Measurements from ENCODE around the gene GASK1A.
"Not testable (repeated sequence)": the region's sequence is repeated elsewhere in the genome, so short reads cannot be mapped to it uniquely, and the experiment has no call there.

GASK1A gene

GRCh38 chr3:43032646-43033628 lies 53.8 kb downstream of the GASK1A start:
- no peak for DNase-seq (ENCODE audit: low spot score)

DNA sequence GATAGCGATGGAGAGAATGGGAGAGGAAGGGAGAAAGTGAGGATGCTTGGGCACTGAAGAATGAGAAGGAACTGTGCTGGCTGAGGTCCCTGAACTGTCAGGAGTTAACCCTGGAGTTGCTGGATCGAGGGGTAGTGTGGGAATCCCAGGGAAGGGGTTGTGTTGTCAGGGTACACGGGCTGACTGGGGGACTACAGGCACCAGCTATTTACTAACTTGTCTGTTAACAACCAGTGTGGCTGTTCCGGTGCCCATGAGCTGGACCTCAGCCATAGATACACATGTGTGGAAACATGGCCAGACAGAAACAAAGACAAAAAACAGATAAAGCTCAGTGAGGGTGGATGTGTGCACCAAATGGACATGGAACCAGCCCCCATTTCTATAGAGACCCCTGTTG lies 55.1 kb downstream of the GASK1A start:
- no peak for DNase-seq (ENCODE audit: low spot score)

DNA sequence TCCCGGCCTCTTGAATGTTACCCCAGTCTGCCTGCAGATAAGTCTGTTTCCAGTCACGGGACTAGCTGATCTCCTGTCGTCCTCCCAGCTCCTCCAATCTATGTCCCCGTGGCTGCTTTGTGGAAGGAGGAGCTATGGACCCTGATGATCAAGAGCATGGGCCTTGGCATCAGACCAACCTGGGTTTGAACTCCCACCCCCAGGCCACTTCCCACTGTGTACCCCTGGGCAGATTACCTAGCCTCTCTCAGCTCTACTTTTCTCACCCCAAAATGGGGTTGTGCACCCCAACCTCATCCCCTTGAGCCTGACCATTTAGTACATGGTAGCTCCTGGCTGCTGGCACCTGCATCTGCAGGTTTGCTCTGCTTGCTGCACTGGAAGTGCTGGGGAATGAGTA lies 55.8 kb downstream of the GASK1A start:
- DNase-seq (ENCODE audit: low spot score), result no peak

GRCh38 chr3:43035801-43036365 lies 56.8 kb downstream of the GASK1A start:
- DNase-seq (ENCODE audit: low spot score), result no peak

GRCh38 chr3:43036621-43037423 lies 57.7 kb downstream of the GASK1A start:
- peak; percentile 19 for DNase-seq (ENCODE audit: low spot score)

DNA sequence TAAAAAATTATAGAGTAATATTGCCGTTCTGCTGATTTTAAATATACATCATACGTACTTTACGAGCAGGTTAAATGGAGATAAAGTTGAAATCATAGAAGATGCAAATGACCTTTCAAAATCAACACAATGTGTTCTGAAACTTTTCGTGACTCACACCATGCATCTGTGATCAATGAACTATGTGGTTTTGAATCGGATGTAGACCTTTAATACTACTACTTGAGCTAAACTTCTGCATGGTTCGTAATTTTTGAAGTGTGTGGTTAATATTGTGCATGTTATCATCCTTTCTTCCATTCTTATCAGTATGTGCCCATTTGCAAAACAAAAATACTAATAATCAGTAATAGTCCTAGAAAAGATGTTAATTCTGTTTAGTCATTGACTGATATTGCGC lies 58.9 kb downstream of the GASK1A start:
- DNase-seq (ENCODE audit: low spot score), result peak; percentile 39

DNA sequence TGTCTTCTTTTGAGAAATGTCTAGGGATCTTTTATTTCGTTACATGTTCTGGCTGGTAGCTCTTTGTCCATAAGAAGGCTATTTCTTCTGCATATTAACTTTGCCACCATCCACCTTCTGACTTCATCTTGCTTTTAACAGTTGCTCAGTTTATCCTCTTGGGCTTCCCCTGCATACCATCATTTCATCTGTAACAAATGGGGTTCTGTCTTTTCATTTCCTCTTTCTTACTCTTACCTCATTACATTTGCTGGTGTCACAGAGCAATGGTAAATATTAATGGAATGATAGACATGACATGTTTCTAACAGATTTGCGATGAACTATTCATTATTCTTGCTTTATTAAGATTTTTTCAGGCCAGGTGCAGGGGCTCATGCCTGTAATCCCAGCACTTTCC lies 62.4 kb downstream of the GASK1A start:
- no peak for DNase-seq (ENCODE audit: low spot score)

DNA sequence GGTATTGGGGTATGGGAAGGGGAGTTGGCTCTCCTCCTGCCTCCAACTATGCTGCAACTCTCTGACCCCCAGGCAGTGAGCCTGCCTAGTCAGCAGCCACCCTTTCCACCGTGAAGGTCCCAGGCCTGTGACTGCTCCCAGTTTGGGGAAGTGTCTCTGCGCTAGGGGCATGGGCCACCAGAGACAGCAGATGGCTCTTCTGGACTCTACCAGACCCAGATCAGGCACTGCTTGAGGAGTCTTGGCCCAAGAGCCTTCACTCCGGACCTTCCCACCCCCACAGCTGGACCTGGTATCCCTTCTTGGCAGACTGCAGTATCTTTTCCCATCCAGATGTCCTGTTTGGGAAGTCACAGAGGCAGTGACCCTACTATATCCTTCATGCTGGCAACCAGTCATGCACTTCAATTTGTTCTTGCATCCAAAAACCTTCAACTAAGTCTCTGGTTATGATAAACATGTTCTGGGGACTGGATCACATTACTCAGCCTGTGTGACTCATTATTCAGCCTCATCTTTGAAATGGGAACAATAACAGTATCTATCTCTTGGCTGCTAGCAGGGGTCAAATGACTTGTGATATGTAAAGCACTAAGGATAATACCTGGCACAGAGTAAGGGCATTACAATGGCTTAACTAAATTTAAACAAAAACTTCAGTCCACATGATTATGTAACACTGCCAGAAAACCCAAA lies 64.1 kb downstream of the GASK1A start:
- DNase-seq (ENCODE audit: low spot score), result no peak

- DNase-seq (ENCODE audit: low spot score), result no peak
Measured at GRCh38 chr3:43043793-43044192, 64.7 kb downstream of the GASK1A start.

GRCh38 chr3:43045079-43045478 lies 66.0 kb downstream of the GASK1A start:
- not testable (repeated sequence) for DNase-seq (ENCODE audit: low spot score)

DNA sequence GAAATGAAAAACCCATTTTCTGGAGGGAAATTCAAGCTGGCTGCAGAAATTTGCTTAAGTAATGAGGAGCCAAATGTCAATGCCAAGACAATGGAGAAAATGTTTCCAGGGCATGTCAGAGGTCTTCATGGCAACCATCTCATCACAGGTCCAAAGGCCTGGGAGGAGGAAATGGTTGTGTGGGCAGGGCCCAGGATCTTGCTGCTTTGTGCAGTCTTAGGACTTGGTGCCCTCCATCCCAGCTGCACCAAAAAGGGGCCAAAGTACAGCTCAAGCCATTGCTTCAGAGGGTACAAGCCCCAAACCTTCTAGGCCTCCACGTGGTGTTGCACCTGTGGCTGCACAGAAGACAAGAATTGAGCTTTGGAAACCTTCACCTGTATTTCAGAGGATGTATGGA lies 67.5 kb downstream of the GASK1A start:
- no peak for DNase-seq (ENCODE audit: low spot score)

GRCh38 chr3:43048470-43048869 lies 69.4 kb downstream of the GASK1A start:
- no peak for DNase-seq (ENCODE audit: low spot score)

DNA sequence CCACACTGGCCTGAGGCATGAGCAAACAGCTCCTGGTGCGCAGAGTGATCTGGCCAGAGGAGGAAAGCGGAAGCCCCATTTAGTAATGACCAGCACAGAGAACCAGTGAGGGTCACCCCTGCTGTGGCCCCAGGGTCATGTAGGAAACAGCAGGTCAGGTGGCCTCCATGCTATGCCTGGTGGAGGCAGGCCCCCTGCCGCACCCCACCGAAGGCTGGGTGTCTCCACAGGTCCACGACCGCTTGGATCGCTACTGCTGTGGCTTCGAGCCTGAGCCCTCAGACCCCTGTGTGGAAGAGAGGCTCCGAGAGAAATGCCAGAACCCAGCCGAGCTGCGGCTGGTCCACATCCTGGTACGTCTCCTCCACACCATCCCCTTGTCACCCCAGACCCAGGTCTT lies 74.2 kb downstream of the GASK1A start:
- no peak for DNase-seq (ENCODE audit: low spot score)

DNA sequence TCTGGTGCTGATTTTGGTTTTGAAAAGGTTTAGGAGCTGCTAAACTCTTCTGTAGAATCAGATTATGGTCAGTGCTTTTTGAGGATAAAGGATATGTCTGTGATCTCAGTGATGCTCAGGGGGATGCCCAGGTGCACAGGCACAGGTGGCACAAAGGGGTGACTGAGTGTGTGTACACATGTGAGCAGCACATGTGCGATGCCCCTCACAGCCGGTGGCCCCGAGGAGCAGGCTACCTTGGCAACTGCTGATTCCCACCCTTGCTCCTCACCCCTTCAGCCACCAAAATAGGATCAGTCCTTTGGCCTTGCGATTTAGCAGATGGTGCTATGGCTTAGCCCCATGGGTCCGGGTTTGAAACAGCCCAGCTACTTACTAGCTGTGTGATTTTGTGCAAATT lies 75.6 kb downstream of the GASK1A start:
- no peak for DNase-seq (ENCODE audit: low spot score)

DNA sequence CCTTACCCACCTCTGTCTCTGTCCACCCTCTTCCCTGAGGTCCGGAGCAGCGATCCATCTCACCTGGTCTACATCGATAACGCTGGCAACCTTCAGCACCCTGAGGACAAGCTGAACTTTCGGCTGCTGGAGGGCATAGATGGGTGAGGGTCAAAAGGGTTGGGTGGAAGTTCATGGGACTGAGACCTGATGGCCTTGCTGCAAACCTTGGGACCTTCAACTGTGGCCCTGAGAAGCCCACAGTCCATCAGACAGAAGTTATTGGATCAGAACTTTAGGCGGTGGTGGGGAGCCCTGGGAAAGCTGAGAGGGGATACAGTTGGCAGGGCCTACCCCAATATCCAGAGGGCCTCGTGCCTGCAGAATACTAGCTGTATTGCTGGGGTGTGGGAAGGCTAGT lies 76.3 kb downstream of the GASK1A start:
- no peak for DNase-seq (ENCODE audit: low spot score)

- DNase-seq (ENCODE audit: low spot score), result no peak
Measured at GRCh38 chr3:43055806-43056770, 77.0 kb downstream of the GASK1A start.

- no peak for DNase-seq (ENCODE audit: low spot score)
Measured at GRCh38 chr3:43059456-43059855, 80.3 kb downstream of the GASK1A start.

GRCh38 chr3:43061101-43061895 lies 82.2 kb downstream of the GASK1A start:
- no peak for DNase-seq (ENCODE audit: low spot score)

GRCh38 chr3:43062040-43062563 lies 83.0 kb downstream of the GASK1A start:
- no peak for DNase-seq (ENCODE audit: low spot score)

DNA sequence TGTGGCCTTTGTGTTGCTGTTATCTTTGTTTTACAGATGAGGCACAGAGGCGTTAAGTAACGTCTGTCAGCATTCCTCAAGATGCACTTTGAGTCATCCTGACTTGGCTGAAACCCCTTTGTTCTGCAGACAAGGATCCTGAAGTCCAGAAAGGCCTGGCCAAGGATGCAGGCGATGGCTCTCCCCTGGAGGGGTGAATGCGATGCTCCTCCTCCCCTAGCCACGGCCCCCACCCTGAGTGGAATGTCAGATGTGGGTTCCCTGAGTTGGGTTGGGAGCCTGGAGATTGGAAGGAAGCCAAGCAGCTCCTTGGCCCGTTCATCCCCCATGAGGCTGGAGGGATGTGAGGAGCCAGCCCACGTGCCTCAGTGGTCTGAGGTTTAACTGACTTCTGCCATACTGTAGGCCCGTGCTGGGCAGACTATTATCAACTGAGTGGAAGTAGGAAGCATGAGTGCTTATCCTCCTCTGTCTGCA lies 83.5 kb downstream of the GASK1A start:
- no peak for DNase-seq (ENCODE audit: low spot score)
